Panc1 (cell line): ENCODE data around the gene TLCD3B. TPM values are rescaled to one million over a fixed set of nuclear protein-coding genes. Genes with fewer than 3 reads are reported as not detected.

Experiments
- ATAC-seq: fragments of 200-7000 bp; cut with Tn5 transposase; 2 replicates; pipeline ENCODE4 v1.9.1; 2020; ENCODE audit warnings: mild to moderate bottlenecking, moderate library complexity
- BruUV-seq: library from RNA; stranded (reverse); fragments of 400-500 nt; replicated peaks from 2 replicates; lab custom pipeline; 2021; lab: Mats Ljungman, UMichigan
- CTCF ChIA-PET: fragments of 300-600 bp; sonication (Branson Sonifier 250); formaldehyde crosslinking; loops from one replicate; lab custom pipeline; 2022; ENCODE audit warnings: antibody characterized with exemption; lab: Charles Lee
- POLR2A ChIA-PET: fragments of 300-600 bp; sonication (Branson Sonifier 250); formaldehyde crosslinking; loops from one replicate; lab custom pipeline; 2022; ENCODE audit warnings: antibody characterized with exemption; lab: Charles Lee
- DNase-seq: peaks from one replicate; pipeline ENCODE4 v3.0.0-alpha.2; 2010; ENCODE audit warnings: low read depth, low spot score
- H3K27ac ChIP-seq: 2 replicates; pipeline ENCODE4 v1.5.1; 2011; ENCODE audit warnings: mild to moderate bottlenecking, low read length, inconsistent platforms
- H3K27me3 ChIP-seq: fragments of 200-500 bp; sonication (Bioruptor generic); 2 replicates; pipeline ENCODE4 v1.6.0; 2014; ENCODE audit warnings: low read length, inconsistent platforms; ENCODE audit not compliant: control insufficient read depth, insufficient read depth
- H3K36me3 ChIP-seq: fragments of 200-500 bp; sonication (Bioruptor generic); 2 replicates; pipeline ENCODE4 v1.5.1; 2014; ENCODE audit warnings: inconsistent platforms, mild to moderate bottlenecking, low read length, moderate library complexity; ENCODE audit not compliant: control insufficient read depth, insufficient read depth
- H3K4me1 ChIP-seq: 2 replicates; pipeline ENCODE4 v1.5.1; 2011; ENCODE audit warnings: inconsistent platforms, mild to moderate bottlenecking, low read length, moderate library complexity; ENCODE audit not compliant: control insufficient read depth, insufficient read depth
- H3K4me3 ChIP-seq, 2 experiments: 2 replicates each; pipeline ENCODE4 v1.5.1; 2011 to 2012; ENCODE audit warnings: low read depth in 2 of 2, low read length in 2 of 2, mild to moderate bottlenecking in 2 of 2, inconsistent platforms in 1 of 2, moderate library complexity in 1 of 2
- H3K9me3 ChIP-seq: fragments of 200-500 bp; sonication (Bioruptor generic); 2 replicates; pipeline ENCODE4 v1.5.1; 2014; ENCODE audit warnings: low read depth, mild to moderate bottlenecking, inconsistent platforms, low read length, moderate library complexity; ENCODE audit not compliant: control insufficient read depth, insufficient read depth
- POLR2AphosphoS5 ChIP-seq: IDR thresholded peaks from 2 replicates; pipeline ENCODE4 v1.6.1; 2012; ENCODE audit warnings: mild to moderate bottlenecking, low read depth, low read length, moderate library complexity
- SIN3A ChIP-seq: IDR thresholded peaks from 2 replicates; pipeline ENCODE4 v1.6.1; 2012; ENCODE audit warnings: low read depth, mild to moderate bottlenecking, low read length, moderate library complexity, borderline replicate concordance; ENCODE audit not compliant: insufficient read depth
- TCF7L2 ChIP-seq: IDR thresholded peaks from 2 replicates; pipeline ENCODE4 v1.6.1; 2011; ENCODE audit warnings: mild to moderate bottlenecking, low read depth, low read length, inconsistent platforms
- in situ Hi-C: cut with HindIII; loops from 2 replicates; pipeline ENCODE4 v1.10.0; 2016; ENCODE audit warnings: low sequenced_read_pairs, low pct_unique_long_range_greater_than_20kb
- intact Hi-C: fragments of 100-400 bp; cut with micrococcal nuclease; formaldehyde crosslinking; loops from one replicate; pipeline ENCODE4 v1.10.0; 2022; ENCODE audit not compliant: unreplicated experiment
- total RNA-seq: library from RNA; stranded (reverse); gene quantifications from one replicate; pipeline ENCODE4 v1.2.1, GENCODE V29; 2021; ENCODE audit not compliant: unreplicated experiment
- TF ChIP-seq, protein P1 (sequence below): fragments of 450-650 bp; IDR thresholded peaks from 2 replicates; pipeline ENCODE4 v1.5.1; 2017; ENCODE audit warnings: mild to moderate bottlenecking
- TF ChIP-seq, protein P2 (sequence below), 2 experiments: IDR thresholded peaks; 2 replicates each; pipeline ENCODE4 v1.6.1; 2011 to 2012; ENCODE audit warnings: low read depth in 2 of 2, control low read depth in 1 of 2, low read length in 1 of 2, mild to moderate bottlenecking in 1 of 2, moderate library complexity in 1 of 2; ENCODE audit not compliant: insufficient read depth in 1 of 2

Gene TLCD3B
- total RNA-seq, 1 experiment from 2014 or later = 3.5 TPM

DNA sequence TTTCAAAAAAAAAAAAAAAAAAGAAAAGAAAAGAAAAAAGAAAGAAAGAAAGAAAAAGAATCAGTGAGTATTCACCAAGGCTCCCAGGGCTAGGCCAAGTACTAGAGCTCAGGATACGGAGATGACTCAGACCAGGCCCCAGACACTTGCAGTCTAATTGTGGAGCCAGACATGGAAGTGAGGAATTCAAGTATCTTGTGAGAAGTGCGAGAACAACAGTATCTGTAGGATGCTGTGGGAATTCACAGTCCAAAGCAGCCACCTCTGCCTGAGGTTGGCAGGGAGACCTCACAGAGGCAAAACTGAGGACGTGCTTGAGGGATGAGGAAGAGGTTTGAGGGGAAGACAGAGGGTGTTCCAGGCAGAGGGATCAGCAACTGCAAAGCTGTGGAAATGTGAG, 20.4 kb upstream of the TLCD3B start:
- DNase-seq = no peak

DNA sequence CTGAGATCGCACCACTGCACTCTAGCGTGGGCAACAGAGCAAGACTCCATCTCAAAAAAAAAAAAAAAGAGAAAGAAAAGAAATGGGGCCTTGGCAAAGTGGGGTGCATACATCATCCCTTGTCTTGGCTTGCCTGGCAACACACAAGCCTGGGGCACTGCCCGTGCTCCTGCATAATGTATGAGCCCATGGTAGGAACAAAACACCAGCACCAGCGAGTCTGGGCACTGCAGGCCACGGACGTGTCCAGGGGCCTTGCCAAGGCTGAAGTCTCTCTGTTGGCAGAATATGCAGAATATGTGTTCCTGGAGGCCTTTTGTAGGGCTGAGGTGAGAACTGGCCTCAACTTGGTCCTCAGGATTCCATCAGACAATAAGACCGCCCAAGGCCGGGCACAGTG, 18.8 kb upstream of the TLCD3B start:
- H3K4me1 ChIP-seq = peaks cover 13% of the 10 kb centered on the region
- BruUV-seq = no TSS peak
- TF ChIP-seq, protein P1, sequence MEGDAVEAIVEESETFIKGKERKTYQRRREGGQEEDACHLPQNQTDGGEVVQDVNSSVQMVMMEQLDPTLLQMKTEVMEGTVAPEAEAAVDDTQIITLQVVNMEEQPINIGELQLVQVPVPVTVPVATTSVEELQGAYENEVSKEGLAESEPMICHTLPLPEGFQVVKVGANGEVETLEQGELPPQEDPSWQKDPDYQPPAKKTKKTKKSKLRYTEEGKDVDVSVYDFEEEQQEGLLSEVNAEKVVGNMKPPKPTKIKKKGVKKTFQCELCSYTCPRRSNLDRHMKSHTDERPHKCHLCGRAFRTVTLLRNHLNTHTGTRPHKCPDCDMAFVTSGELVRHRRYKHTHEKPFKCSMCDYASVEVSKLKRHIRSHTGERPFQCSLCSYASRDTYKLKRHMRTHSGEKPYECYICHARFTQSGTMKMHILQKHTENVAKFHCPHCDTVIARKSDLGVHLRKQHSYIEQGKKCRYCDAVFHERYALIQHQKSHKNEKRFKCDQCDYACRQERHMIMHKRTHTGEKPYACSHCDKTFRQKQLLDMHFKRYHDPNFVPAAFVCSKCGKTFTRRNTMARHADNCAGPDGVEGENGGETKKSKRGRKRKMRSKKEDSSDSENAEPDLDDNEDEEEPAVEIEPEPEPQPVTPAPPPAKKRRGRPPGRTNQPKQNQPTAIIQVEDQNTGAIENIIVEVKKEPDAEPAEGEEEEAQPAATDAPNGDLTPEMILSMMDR = no peak
- TF ChIP-seq, protein P2, sequence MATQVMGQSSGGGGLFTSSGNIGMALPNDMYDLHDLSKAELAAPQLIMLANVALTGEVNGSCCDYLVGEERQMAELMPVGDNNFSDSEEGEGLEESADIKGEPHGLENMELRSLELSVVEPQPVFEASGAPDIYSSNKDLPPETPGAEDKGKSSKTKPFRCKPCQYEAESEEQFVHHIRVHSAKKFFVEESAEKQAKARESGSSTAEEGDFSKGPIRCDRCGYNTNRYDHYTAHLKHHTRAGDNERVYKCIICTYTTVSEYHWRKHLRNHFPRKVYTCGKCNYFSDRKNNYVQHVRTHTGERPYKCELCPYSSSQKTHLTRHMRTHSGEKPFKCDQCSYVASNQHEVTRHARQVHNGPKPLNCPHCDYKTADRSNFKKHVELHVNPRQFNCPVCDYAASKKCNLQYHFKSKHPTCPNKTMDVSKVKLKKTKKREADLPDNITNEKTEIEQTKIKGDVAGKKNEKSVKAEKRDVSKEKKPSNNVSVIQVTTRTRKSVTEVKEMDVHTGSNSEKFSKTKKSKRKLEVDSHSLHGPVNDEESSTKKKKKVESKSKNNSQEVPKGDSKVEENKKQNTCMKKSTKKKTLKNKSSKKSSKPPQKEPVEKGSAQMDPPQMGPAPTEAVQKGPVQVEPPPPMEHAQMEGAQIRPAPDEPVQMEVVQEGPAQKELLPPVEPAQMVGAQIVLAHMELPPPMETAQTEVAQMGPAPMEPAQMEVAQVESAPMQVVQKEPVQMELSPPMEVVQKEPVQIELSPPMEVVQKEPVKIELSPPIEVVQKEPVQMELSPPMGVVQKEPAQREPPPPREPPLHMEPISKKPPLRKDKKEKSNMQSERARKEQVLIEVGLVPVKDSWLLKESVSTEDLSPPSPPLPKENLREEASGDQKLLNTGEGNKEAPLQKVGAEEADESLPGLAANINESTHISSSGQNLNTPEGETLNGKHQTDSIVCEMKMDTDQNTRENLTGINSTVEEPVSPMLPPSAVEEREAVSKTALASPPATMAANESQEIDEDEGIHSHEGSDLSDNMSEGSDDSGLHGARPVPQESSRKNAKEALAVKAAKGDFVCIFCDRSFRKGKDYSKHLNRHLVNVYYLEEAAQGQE (IDR thresholded peaks at IDR 0.05; ENCODE audit: insufficient read depth in 1 of 2, low read depth in 2 of 2, low read length in 1 of 2) = no peak
- no peak for TF ChIP-seq SIN3A
- DNase-seq = no peak
- H3K27me3 ChIP-seq = no peaks in the 10 kb centered on the region
- no peaks in the 10 kb centered on the region; the same call in 1 of the 2 replicates for H3K36me3 ChIP-seq
- in situ Hi-C loops = no loop called here
- intact Hi-C loops = no loop called here
- H3K27ac ChIP-seq = no peak overlapping the region
- ChIA-PET POLR2A (no interaction called here), CTCF (no interaction called here)
- ATAC-seq = no peak
- no peaks in the 10 kb centered on the region for H3K9me3 ChIP-seq
- H3K4me3 ChIP-seq = no peak overlapping the region

More for the DNA sequence above, 20.4 kb upstream of the TLCD3B start:
- H3K36me3 ChIP-seq = no peaks in the 10 kb centered on the region; the same call in 1 of the 2 replicates
- intact Hi-C loops = no loop called here
- peaks cover 19% of the 10 kb centered on the region for H3K4me1 ChIP-seq
- ATAC-seq = no peak
- ChIA-PET CTCF (no interaction called here), POLR2A (no interaction called here)
- no peak overlapping the region for H3K4me3 ChIP-seq
- H3K9me3 ChIP-seq = no peaks in the 10 kb centered on the region
- peak overlapping the region; percentile 68 for H3K27ac ChIP-seq
- H3K27me3 ChIP-seq = no peaks in the 10 kb centered on the region
- BruUV-seq = no TSS peak
- in situ Hi-C loops = no loop called here
- TF ChIP-seq, protein P1 = no peak
- TF ChIP-seq TCF7L2 (no peak), SIN3A (no peak), POLR2AphosphoS5 (no peak)
- TF ChIP-seq, protein P2 (IDR thresholded peaks at IDR 0.05; ENCODE audit: insufficient read depth in 1 of 2, low read depth in 2 of 2, low read length in 1 of 2) = no peak
